ENCODE data around the gene HDAC8.
A peak's percentile ranks its signal among the peaks of the same experiment; 100 is the strongest.
"Not testable (repeated sequence)": the region's sequence is repeated elsewhere in the genome, so short reads cannot be mapped to it uniquely, and the experiment has no call there.

The HDAC8 gene

DNA sequence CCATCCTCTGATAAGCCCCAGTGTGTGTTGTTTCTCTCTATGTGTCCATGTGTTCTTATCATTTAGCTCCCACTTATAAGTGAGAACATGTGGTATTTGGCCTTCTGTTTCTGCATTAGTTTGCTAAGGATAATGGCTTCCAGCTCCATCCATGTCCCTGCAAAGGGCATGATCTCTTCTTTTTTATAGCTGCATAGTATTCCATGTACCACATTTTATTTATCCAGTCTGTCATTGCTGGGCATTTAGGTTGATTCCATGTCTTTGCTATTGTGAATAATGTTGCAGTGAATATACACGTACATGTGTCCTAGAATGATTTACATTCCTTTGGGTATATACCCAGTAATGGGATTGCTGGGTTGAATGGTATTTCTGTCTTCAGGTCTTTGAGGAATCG is 167.5 kb downstream of the HDAC8 start:
- H2AFZ ChIP-seq (ENCODE audit: low read depth, low read length); H3K23ac ChIP-seq (ENCODE audit: low read length in 2 of 2); H3K4me1 ChIP-seq (ENCODE audit: control insufficient read depth, insufficient read depth, low read depth, low read length); H3K27ac ChIP-seq (ENCODE audit: low read length, poor library complexity, severe bottlenecking); H3K4ac ChIP-seq (ENCODE audit: low read depth in 1 of 2, low read length in 2 of 2); H2BK12ac ChIP-seq (ENCODE audit: low read length in 2 of 2); H4K8ac ChIP-seq (ENCODE audit: low read length); H4K91ac ChIP-seq (ENCODE audit: low read length); H3K79me1 ChIP-seq (replicated peaks; ENCODE audit: low read length, poor library complexity, severe bottlenecking); H3K36me3 ChIP-seq (ENCODE audit: control insufficient read depth in 1 of 2, insufficient read depth in 2 of 2, low read depth in 1 of 2, low read length in 2 of 2); H2BK120ac ChIP-seq (ENCODE audit: low read depth, low read length); H3K9me3 ChIP-seq (ENCODE audit: control insufficient read depth, low read length); H2AK5ac ChIP-seq (ENCODE audit: low read length, severe bottlenecking); H2BK15ac ChIP-seq (ENCODE audit: low read depth, poor library complexity, severe bottlenecking); H3K18ac ChIP-seq (ENCODE audit: low read depth in 1 of 2, low read length in 2 of 2); H3K9ac ChIP-seq (ENCODE audit: low read length); H3K14ac ChIP-seq (ENCODE audit: low read length in 2 of 2); H3K4me3 ChIP-seq (ENCODE audit: insufficient read depth in 1 of 2, low read depth in 1 of 2, low read length in 2 of 2); H2BK5ac ChIP-seq (ENCODE audit: low read depth, low read length, poor library complexity, severe bottlenecking); DNase-seq; H3K4me2 ChIP-seq (ENCODE audit: low read length, poor library complexity, severe bottlenecking): not testable (repeated sequence)
- H3K27me3 ChIP-seq (ENCODE audit: control insufficient read depth in 1 of 2, insufficient read depth in 1 of 2, low read length in 2 of 2) = peaks cover 0 to 13% of the 10 kb centered on the region in 2 experiments
- 100% methylated on average over 1 of the region's 2 CpGs for WGBS

DNA sequence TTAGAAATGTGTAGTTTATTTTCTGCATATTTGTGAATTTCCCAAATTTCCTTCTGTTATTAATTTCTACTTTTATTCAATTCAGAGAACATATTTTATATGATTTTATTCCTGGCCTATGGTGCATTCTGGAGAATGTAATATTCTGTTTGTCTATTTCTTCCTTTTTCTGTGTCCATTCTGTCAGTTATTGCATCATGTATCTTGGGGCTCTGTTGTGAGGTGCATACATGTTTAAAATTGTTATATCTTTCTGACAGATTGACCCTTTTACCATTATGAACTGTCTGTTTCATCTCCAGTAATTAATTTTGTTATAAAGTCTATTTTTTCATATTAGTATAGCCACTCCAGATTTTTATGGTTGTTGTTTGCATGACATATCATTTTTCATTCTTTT is 170.0 kb downstream of the HDAC8 start:
- no peak overlapping the region for H3K9ac ChIP-seq (ENCODE audit: low read length)
- no peak overlapping the region for H2AK5ac ChIP-seq (ENCODE audit: low read length, severe bottlenecking)
- H3K18ac ChIP-seq (ENCODE audit: low read depth in 1 of 2, low read length in 2 of 2) = no peak overlapping the region
- no peaks in the 10 kb centered on the region for H3K79me1 ChIP-seq (replicated peaks; ENCODE audit: low read length, poor library complexity, severe bottlenecking)
- no peak overlapping the region for H3K4me3 ChIP-seq (ENCODE audit: insufficient read depth in 1 of 2, low read depth in 1 of 2, low read length in 2 of 2)
- no peak overlapping the region for H4K91ac ChIP-seq (ENCODE audit: low read length)
- no peak for DNase-seq
- no peak overlapping the region for H3K14ac ChIP-seq (ENCODE audit: low read length in 2 of 2)
- no peak overlapping the region for H2BK5ac ChIP-seq (ENCODE audit: low read depth, low read length, poor library complexity, severe bottlenecking)
- H3K23ac ChIP-seq (ENCODE audit: low read length in 2 of 2) = no peak overlapping the region
- no peak overlapping the region for H2BK15ac ChIP-seq (ENCODE audit: low read depth, poor library complexity, severe bottlenecking)
- no peak overlapping the region for H2BK12ac ChIP-seq (ENCODE audit: low read length in 2 of 2)
- H3K4ac ChIP-seq (ENCODE audit: low read depth in 1 of 2, low read length in 2 of 2) = no peak overlapping the region
- no peak overlapping the region for H3K27ac ChIP-seq (ENCODE audit: low read length, poor library complexity, severe bottlenecking)
- H4K8ac ChIP-seq (ENCODE audit: low read length) = no peak overlapping the region
- no peak overlapping the region for H3K4me2 ChIP-seq (ENCODE audit: low read length, poor library complexity, severe bottlenecking)
- H2AFZ ChIP-seq (ENCODE audit: low read depth, low read length) = no peak overlapping the region
- peaks cover 0 to 13% of the 10 kb centered on the region in 2 experiments for H3K27me3 ChIP-seq (ENCODE audit: control insufficient read depth in 1 of 2, insufficient read depth in 1 of 2, low read length in 2 of 2)
- no peaks in the 10 kb centered on the region for H3K9me3 ChIP-seq (ENCODE audit: control insufficient read depth, low read length)
- H3K4me1 ChIP-seq (ENCODE audit: control insufficient read depth, insufficient read depth, low read depth, low read length) = no peaks in the 10 kb centered on the region
- no peaks in the 10 kb centered on the region for H3K36me3 ChIP-seq (ENCODE audit: control insufficient read depth in 1 of 2, insufficient read depth in 2 of 2, low read depth in 1 of 2, low read length in 2 of 2)
- H2BK120ac ChIP-seq (ENCODE audit: low read depth, low read length) = no peak overlapping the region

DNA sequence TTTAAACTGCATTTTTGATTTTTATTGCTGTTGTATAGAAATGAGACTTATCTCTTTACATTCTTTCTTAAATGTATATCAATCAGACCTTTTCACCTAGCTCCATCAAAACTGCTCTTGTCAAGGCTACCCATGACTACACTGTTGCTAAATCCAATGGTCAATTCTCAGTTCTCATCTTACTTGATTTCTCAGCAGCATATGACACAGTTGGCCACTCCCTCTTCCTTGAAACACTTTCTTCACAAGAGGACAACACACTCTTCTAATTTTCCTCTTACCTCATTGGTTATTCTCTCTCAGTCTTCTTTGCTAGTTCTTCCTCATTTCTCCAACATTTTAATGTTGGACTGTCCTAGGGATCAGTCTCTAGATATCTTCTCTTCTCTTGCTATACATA is 172.8 kb downstream of the HDAC8 start:
- no peak overlapping the region for H3K4me2 ChIP-seq (ENCODE audit: low read length, poor library complexity, severe bottlenecking)
- no peaks in the 10 kb centered on the region for H3K36me3 ChIP-seq (ENCODE audit: control insufficient read depth in 1 of 2, insufficient read depth in 2 of 2, low read depth in 1 of 2, low read length in 2 of 2)
- H3K79me1 ChIP-seq (replicated peaks; ENCODE audit: low read length, poor library complexity, severe bottlenecking) = no peaks in the 10 kb centered on the region
- H2BK5ac ChIP-seq (ENCODE audit: low read depth, low read length, poor library complexity, severe bottlenecking) = no peak overlapping the region
- H4K91ac ChIP-seq (ENCODE audit: low read length) = no peak overlapping the region
- DNase-seq = no peak
- H3K23ac ChIP-seq (ENCODE audit: low read length in 2 of 2) = no peak overlapping the region
- H3K4me1 ChIP-seq (ENCODE audit: control insufficient read depth, insufficient read depth, low read depth, low read length) = no peaks in the 10 kb centered on the region
- no peak overlapping the region for H2BK15ac ChIP-seq (ENCODE audit: low read depth, poor library complexity, severe bottlenecking)
- H3K27ac ChIP-seq (ENCODE audit: low read length, poor library complexity, severe bottlenecking) = no peak overlapping the region
- no peak overlapping the region for H3K18ac ChIP-seq (ENCODE audit: low read depth in 1 of 2, low read length in 2 of 2)
- no peak overlapping the region for H2AFZ ChIP-seq (ENCODE audit: low read depth, low read length)
- H3K14ac ChIP-seq (ENCODE audit: low read length in 2 of 2) = no peak overlapping the region
- no peak overlapping the region for H3K4ac ChIP-seq (ENCODE audit: low read depth in 1 of 2, low read length in 2 of 2)
- no peak overlapping the region for H2AK5ac ChIP-seq (ENCODE audit: low read length, severe bottlenecking)
- H3K27me3 ChIP-seq (ENCODE audit: control insufficient read depth in 1 of 2, insufficient read depth in 1 of 2, low read length in 2 of 2) = peaks cover 0 to 7% of the 10 kb centered on the region in 2 experiments
- no peak overlapping the region for H4K8ac ChIP-seq (ENCODE audit: low read length)
- H3K9ac ChIP-seq (ENCODE audit: low read length) = no peak overlapping the region
- no peaks in the 10 kb centered on the region for H3K9me3 ChIP-seq (ENCODE audit: control insufficient read depth, low read length)
- H3K4me3 ChIP-seq (ENCODE audit: insufficient read depth in 1 of 2, low read depth in 1 of 2, low read length in 2 of 2) = no peak overlapping the region
- H2BK120ac ChIP-seq (ENCODE audit: low read depth, low read length) = no peak overlapping the region
- no peak overlapping the region for H2BK12ac ChIP-seq (ENCODE audit: low read length in 2 of 2)

DNA sequence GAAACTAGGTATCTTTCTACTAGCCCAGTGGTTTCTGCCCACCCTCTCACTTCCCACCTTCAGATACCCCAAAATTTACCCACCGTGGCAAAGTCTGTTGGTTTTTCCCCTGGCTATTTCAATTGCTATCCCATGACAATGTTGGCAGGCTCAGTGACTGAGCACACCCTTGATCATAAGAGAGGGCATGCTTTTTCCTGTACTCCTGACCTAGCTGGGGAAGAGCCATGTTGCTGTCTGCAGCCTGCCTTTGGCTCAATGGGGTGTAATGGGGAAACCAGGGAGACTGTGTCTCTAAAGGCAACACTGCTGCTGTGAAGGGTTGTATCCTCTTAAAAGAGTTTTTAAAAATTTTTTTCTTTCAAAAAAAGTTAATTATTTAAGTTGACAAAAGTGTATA is 176.5 kb downstream of the HDAC8 start:
- Histone ChIP-seq H3K23ac (ENCODE audit: low read length in 2 of 2) (no peak overlapping the region), H2BK5ac (ENCODE audit: low read depth, low read length, poor library complexity, severe bottlenecking) (no peak overlapping the region), H3K4me1 (ENCODE audit: control insufficient read depth, insufficient read depth, low read depth, low read length) (no peaks in the 10 kb centered on the region), H3K36me3 (ENCODE audit: control insufficient read depth in 1 of 2, insufficient read depth in 2 of 2, low read depth in 1 of 2, low read length in 2 of 2) (no peaks in the 10 kb centered on the region), H2AK5ac (ENCODE audit: low read length, severe bottlenecking) (no peak overlapping the region), H2BK12ac (ENCODE audit: low read length in 2 of 2) (no peak overlapping the region), H3K4me2 (ENCODE audit: low read length, poor library complexity, severe bottlenecking) (no peak overlapping the region), H2BK15ac (ENCODE audit: low read depth, poor library complexity, severe bottlenecking) (no peak overlapping the region), H3K4me3 (ENCODE audit: insufficient read depth in 1 of 2, low read depth in 1 of 2, low read length in 2 of 2) (no peak overlapping the region), H3K9ac (ENCODE audit: low read length) (peak overlapping the region; percentile 27), H4K91ac (ENCODE audit: low read length) (no peak overlapping the region), H3K27me3 (ENCODE audit: control insufficient read depth in 1 of 2, insufficient read depth in 1 of 2, low read length in 2 of 2) (peaks cover 0 to 29% of the 10 kb centered on the region in 2 experiments), H3K18ac (ENCODE audit: low read depth in 1 of 2, low read length in 2 of 2) (no peak overlapping the region), H3K14ac (ENCODE audit: low read length in 2 of 2) (no peak overlapping the region), H4K8ac (ENCODE audit: low read length) (no peak overlapping the region), H3K9me3 (ENCODE audit: control insufficient read depth, low read length) (no peaks in the 10 kb centered on the region), H2BK120ac (ENCODE audit: low read depth, low read length) (no peak overlapping the region), H3K27ac (ENCODE audit: low read length, poor library complexity, severe bottlenecking) (no peak overlapping the region), H3K79me1 (replicated peaks; ENCODE audit: low read length, poor library complexity, severe bottlenecking) (no peaks in the 10 kb centered on the region), H3K4ac (ENCODE audit: low read depth in 1 of 2, low read length in 2 of 2) (no peak overlapping the region), H2AFZ (ENCODE audit: low read depth, low read length) (no peak overlapping the region)
- DNase-seq = no peak
- WGBS = 60% methylated on average over 1 of the region's 1 CpG

All from mesenchymal stem cell (in vitro differentiated cells and primary cell).